Upper lobe of right lung (tissue), 1 donor: Measurements from ENCODE around the gene HSD17B1. TPM values are rescaled to one million over a fixed set of nuclear protein-coding genes. Genes with fewer than 3 reads are reported as not detected.

Experiments used
- ATAC-seq: fragments of 200-7000 bp; cut with Tn5 transposase; one replicate; pipeline ENCODE4 v1.9.1; 2020; ENCODE audit warnings: mild to moderate bottlenecking, moderate library complexity
- DNase-seq: peaks from one replicate; pipeline ENCODE4 v3.0.0-alpha.2; 2020
- H3K27ac ChIP-seq: fragments of 200-600 bp; one replicate; pipeline ENCODE4 v1.8.0; 2022
- H3K27me3 ChIP-seq: fragments of 200-600 bp; one replicate; pipeline ENCODE4 v1.8.0; 2022; ENCODE audit warnings: mild to moderate bottlenecking
- H3K36me3 ChIP-seq: fragments of 200-600 bp; one replicate; pipeline ENCODE4 v1.8.0; 2022
- H3K4me1 ChIP-seq: fragments of 200-600 bp; one replicate; pipeline ENCODE4 v1.8.0; 2022
- H3K4me3 ChIP-seq: fragments of 200-600 bp; one replicate; pipeline ENCODE4 v1.8.0; 2022; ENCODE audit warnings: mild to moderate bottlenecking
- H3K9me3 ChIP-seq: fragments of 200-600 bp; one replicate; pipeline ENCODE4 v1.8.0; 2022
- CTCF ChIP-seq: fragments of 200-600 bp; IDR thresholded peaks from one replicate; pipeline ENCODE4 v1.8.0; 2022; ENCODE audit warnings: antibody characterized with exemption
- intact Hi-C: fragments of 100-400 bp; cut with DNase I; formaldehyde crosslinking; loops from one replicate; pipeline ENCODE4 v1.11.0; 2022
- total RNA-seq: library from RNA; stranded (reverse); fragmentation: NEBNext Ultra II Directional; extraction: Animal tissue kit (Norgen Biotek cat#: 25700); gene quantifications from one replicate; pipeline ENCODE4 v1.2.1, GENCODE V29; 2021
- donor health status: DM: no; HTN: yes; CAD: no; lungs with severe emphysema.

The HSD17B1 gene
- total RNA-seq, 1 donor from 2014 or later = 1.4 TPM

GRCh38 chr17:42531455-42532354 is 21.0 kb upstream of the HSD17B1 start:
- Histone ChIP-seq H3K27me3 (no peaks in the 10 kb centered on the region), H3K36me3 (no peaks in the 10 kb centered on the region), H3K9me3 (no peaks in the 10 kb centered on the region), H3K4me3 (peak overlapping the region; percentile 52), H3K27ac (peak overlapping the region; percentile 79), H3K4me1 (peaks cover 37% of the 10 kb centered on the region)
- intact Hi-C loops = no loop called here
- peak; percentile 49 for TF ChIP-seq CTCF
- peak; percentile 64 for ATAC-seq
- peak; percentile 88 for DNase-seq

- intact Hi-C loops = no loop called here
- no peak for ATAC-seq
- no peak for DNase-seq
- peak overlapping the region; percentile 84 for H3K27ac ChIP-seq
- no peaks in the 10 kb centered on the region for H3K27me3 ChIP-seq
- H3K36me3 ChIP-seq = peaks cover 19% of the 10 kb centered on the region
- H3K4me3 ChIP-seq = peak overlapping the region; percentile 55
- no peak for TF ChIP-seq CTCF
- H3K4me1 ChIP-seq = peaks cover 27% of the 10 kb centered on the region
- H3K9me3 ChIP-seq = no peaks in the 10 kb centered on the region
These were observed 17.3 kb upstream of the HSD17B1 start for GRCh38 chr17:42535155-42536047.

GRCh38 chr17:42536048-42536371 is 16.7 kb upstream of the HSD17B1 start, which contains the start of gene NAGLU:
Gene NAGLU (plus strand): TSS chr17:42536241. CDS start chr17:42536273, 32 bp downstream.
- no peaks in the 10 kb centered on the region for H3K27me3 ChIP-seq
- peak within 1 kb of the TSS; percentile 55 for H3K4me3 ChIP-seq
- intact Hi-C loops = no loop called here
- ATAC-seq = peak; percentile 94
- DNase-seq = peak; percentile 99
- peaks cover 21% of the 10 kb centered on the region for H3K4me1 ChIP-seq
- peaks cover 25% of the 10 kb centered on the region for H3K36me3 ChIP-seq
- H3K27ac ChIP-seq = peak within 1 kb of the TSS; percentile 84
- H3K9me3 ChIP-seq = no peaks in the 10 kb centered on the region
- TF ChIP-seq CTCF = no peak

- peak; percentile 84 for ATAC-seq
- DNase-seq = peak; percentile 95
- no peaks in the 10 kb centered on the region for H3K27me3 ChIP-seq
- H3K27ac ChIP-seq = peak overlapping the region; percentile 84
- no peaks in the 10 kb centered on the region for H3K9me3 ChIP-seq
- intact Hi-C loops = no loop called here
- TF ChIP-seq CTCF = no peak
- H3K36me3 ChIP-seq = peaks cover 31% of the 10 kb centered on the region
- peak overlapping the region; percentile 55 for H3K4me3 ChIP-seq
- peaks cover 17% of the 10 kb centered on the region for H3K4me1 ChIP-seq
These were observed 16.2 kb upstream of the HSD17B1 start for GRCh38 chr17:42536372-42537155.

- peak overlapping the region; percentile 55 for H3K4me3 ChIP-seq
- H3K4me1 ChIP-seq = peaks cover 14% of the 10 kb centered on the region
- H3K27ac ChIP-seq = peak overlapping the region; percentile 84
- intact Hi-C loops = no loop called here
- H3K9me3 ChIP-seq = no peaks in the 10 kb centered on the region
- ATAC-seq (no peak), DNase-seq (peak; percentile 65)
- TF ChIP-seq CTCF = no peak
- H3K27me3 ChIP-seq = no peaks in the 10 kb centered on the region
- H3K36me3 ChIP-seq = peaks cover 38% of the 10 kb centered on the region
These were observed 15.4 kb upstream of the HSD17B1 start for GRCh38 chr17:42537156-42537805.
